ENCODE results near the gene SPAG6. TPM values are rescaled to one million over a fixed set of nuclear protein-coding genes. Genes with fewer than 3 reads are reported as not detected.

Gene SPAG6
- total and polyA plus RNA-seq, 9 of the 15 experiments (the other 6 are each of a cell fraction or from before 2014, with no cell fraction given), result 3.5 to 23.1 (median 11.8) TPM

DNA sequence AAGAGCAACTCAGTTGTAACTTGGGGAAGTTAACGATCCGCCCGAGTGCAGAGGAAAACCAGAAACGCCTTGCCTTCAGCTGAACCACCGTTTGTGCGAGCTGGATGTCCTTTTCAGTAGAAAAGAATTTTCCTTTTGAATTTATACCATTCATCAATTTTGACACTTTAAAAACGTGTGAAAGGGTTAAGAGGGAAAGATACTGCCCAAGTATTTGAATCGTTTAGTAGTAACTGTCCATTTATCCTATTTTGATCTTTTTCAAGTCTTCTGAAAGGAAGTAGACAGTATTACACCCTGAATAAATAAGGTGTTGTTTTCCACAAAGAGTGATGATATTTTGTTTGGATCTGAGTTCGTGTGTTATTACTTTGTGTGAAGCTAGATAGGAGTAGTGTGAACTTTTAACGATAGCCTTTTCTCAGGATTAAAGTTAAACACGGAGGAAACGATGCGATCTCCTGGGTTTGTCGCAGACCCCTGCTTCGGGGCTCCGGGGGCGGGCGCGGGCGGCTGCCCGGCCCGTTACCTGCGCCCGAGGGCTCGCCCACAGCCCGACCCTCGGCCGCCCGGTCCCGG lies 25.2 kb upstream of the SPAG6 start:
- no peak for FAIRE-seq
- Histone ChIP-seq H4K20me1 (replicated peaks; ENCODE audit: control insufficient read depth, insufficient read depth, low read length) (0 out of 2 replicates have a peak, but pooled peaks cover 6% of the 10 kb centered on the region), H3K4me2 (ENCODE audit: insufficient read depth, low read length) (peak overlapping the region; percentile 81), H3K36me3 (ENCODE audit: control insufficient read depth, insufficient read depth, low read length) (no peaks in the 10 kb centered on the region), H3K79me2 (ENCODE audit: control insufficient read depth, insufficient read depth, low read length) (peaks cover 83% of the 10 kb centered on the region), H3K27ac (ENCODE audit: extremely low read depth, low read depth, low read length) (peak overlapping the region; percentile 95), H3K9me1 (ENCODE audit: control insufficient read depth, insufficient read depth, low read length) (no peaks in the 10 kb centered on the region), H3K4me1 (replicated peaks in 1 of 2; ENCODE audit: control insufficient read depth in 2 of 2, insufficient read depth in 2 of 2, low read length in 2 of 2) (peaks cover 11 to 23% of the 10 kb centered on the region in 2 experiments; a peak in 3 of 5 replicates), H2AFZ (ENCODE audit: low read depth, low read length) (peak overlapping the region; percentile 34; the same call in 1 of the 2 replicates), H3K4me3 (peak overlapping the region; percentile 77), H3K9ac (ENCODE audit: insufficient read depth in 1 of 2, low read depth in 2 of 2, low read length in 2 of 2) (peak overlapping the region; percentile 84 to 92), H3K27me3 (ENCODE audit: control insufficient read depth in 2 of 2, insufficient read depth in 2 of 2, low read length in 2 of 2) (peaks cover 6 to 7% of the 10 kb centered on the region in 2 experiments; a peak in 3 of 5 replicates), H3K9me3 (replicated peaks; ENCODE audit: control insufficient read depth, insufficient read depth, low read depth, low read length) (no peaks in the 10 kb centered on the region)
- ChIA-PET CTCF (ENCODE audit: low intra/inter-chr PET ratio) (no interaction called here), POLR2A (interaction anchor here (0.6 to 1.2 kb wide), 5 partner anchors 36 to 680 kb away, joined by 3 read pairs; no protein-coding TSS in a partner anchor)
- in situ Hi-C loops (cut with MboI), result no loop called here
- peak in 1 of 4 experiments; percentile 70 for DNase-seq (ENCODE audit: extremely low read depth in 1 of 4, low spot score in 3 of 4)
- no peak for ATAC-seq
- intact Hi-C loops (cut with micrococcal nuclease), result loop anchor here (2.0 to 10.0 kb wide), 4 partner anchors 192 to 793 kb away; partner anchors contain the start of gene SKIDA1
- 0% methylated on average over 24 of the region's 30 CpGs for WGBS (ENCODE audit: insufficient coverage, low coverage, missing lambda C conversion rate)
- BruUV-seq (replicated peaks), result no TSS peak
- TF ChIP-seq, protein P1, sequence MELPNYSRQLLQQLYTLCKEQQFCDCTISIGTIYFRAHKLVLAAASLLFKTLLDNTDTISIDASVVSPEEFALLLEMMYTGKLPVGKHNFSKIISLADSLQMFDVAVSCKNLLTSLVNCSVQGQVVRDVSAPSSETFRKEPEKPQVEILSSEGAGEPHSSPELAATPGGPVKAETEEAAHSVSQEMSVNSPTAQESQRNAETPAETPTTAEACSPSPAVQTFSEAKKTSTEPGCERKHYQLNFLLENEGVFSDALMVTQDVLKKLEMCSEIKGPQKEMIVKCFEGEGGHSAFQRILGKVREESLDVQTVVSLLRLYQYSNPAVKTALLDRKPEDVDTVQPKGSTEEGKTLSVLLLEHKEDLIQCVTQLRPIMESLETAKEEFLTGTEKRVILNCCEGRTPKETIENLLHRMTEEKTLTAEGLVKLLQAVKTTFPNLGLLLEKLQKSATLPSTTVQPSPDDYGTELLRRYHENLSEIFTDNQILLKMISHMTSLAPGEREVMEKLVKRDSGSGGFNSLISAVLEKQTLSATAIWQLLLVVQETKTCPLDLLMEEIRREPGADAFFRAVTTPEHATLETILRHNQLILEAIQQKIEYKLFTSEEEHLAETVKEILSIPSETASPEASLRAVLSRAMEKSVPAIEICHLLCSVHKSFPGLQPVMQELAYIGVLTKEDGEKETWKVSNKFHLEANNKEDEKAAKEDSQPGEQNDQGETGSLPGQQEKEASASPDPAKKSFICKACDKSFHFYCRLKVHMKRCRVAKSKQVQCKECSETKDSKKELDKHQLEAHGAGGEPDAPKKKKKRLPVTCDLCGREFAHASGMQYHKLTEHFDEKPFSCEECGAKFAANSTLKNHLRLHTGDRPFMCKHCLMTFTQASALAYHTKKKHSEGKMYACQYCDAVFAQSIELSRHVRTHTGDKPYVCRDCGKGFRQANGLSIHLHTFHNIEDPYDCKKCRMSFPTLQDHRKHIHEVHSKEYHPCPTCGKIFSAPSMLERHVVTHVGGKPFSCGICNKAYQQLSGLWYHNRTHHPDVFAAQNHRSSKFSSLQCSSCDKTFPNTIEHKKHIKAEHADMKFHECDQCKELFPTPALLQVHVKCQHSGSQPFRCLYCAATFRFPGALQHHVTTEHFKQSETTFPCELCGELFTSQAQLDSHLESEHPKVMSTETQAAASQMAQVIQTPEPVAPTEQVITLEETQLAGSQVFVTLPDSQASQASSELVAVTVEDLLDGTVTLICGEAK (IDR thresholded peaks at IDR 0.05), result peak; percentile 29; the same call in 1 of the 2 replicates
- TF ChIP-seq, protein P1 (CRISPR knock-in tag; IDR thresholded peaks at IDR 0.05), result no peak
- no peak for TF ChIP-seq SIX5 (IDR thresholded peaks at IDR 0.05; ENCODE audit: borderline replicate concordance in 1 of 2, insufficient read depth in 1 of 2, low read depth in 1 of 2, low read length in 2 of 2)
- no peak for TF ChIP-seq ILF3 (IDR thresholded peaks at IDR 0.05; ENCODE audit: borderline replicate concordance)
- TF ChIP-seq ZNF586 (CRISPR knock-in tag; conservative IDR thresholded peaks at IDR 0.05), result no peak
- TF ChIP-seq, protein P2, sequence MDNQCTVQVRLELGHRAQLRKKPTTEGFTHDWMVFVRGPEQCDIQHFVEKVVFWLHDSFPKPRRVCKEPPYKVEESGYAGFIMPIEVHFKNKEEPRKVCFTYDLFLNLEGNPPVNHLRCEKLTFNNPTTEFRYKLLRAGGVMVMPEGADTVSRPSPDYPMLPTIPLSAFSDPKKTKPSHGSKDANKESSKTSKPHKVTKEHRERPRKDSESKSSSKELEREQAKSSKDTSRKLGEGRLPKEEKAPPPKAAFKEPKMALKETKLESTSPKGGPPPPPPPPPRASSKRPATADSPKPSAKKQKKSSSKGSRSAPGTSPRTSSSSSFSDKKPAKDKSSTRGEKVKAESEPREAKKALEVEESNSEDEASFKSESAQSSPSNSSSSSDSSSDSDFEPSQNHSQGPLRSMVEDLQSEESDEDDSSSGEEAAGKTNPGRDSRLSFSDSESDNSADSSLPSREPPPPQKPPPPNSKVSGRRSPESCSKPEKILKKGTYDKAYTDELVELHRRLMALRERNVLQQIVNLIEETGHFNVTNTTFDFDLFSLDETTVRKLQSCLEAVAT (IDR thresholded peaks at IDR 0.05), result peak; percentile 75 to 82; a peak in 3 of 4 replicates
- TF ChIP-seq TOE1 (IDR thresholded peaks at IDR 0.05; ENCODE audit: borderline replicate concordance), result peak; percentile 32; the same call in 1 of the 2 replicates
- no peak for TF ChIP-seq TOE1 (CRISPR knock-in tag; IDR thresholded peaks at IDR 0.05; ENCODE audit: borderline replicate concordance, low read depth)
- peak; percentile 81 for TF ChIP-seq CHD1 (IDR thresholded peaks at IDR 0.05; ENCODE audit: low read length)
- TF ChIP-seq ZFX (CRISPR knock-in tag; IDR thresholded peaks at IDR 0.05), result peak; percentile 39
- TF ChIP-seq POLR2AphosphoS2 (IDR thresholded peaks at IDR 0.05; ENCODE audit: low read length), result no peak
